ENCODE data around the gene MYO9B. TPM values are rescaled to one million over a fixed set of nuclear protein-coding genes. Genes with fewer than 3 reads are reported as not detected.

The MYO9B gene
- total and polyA plus RNA-seq, 2 of the 13 experiments (the other 11 are each of a cell fraction or from before 2014, with no cell fraction given), result 18.0 to 18.3 TPM

DNA sequence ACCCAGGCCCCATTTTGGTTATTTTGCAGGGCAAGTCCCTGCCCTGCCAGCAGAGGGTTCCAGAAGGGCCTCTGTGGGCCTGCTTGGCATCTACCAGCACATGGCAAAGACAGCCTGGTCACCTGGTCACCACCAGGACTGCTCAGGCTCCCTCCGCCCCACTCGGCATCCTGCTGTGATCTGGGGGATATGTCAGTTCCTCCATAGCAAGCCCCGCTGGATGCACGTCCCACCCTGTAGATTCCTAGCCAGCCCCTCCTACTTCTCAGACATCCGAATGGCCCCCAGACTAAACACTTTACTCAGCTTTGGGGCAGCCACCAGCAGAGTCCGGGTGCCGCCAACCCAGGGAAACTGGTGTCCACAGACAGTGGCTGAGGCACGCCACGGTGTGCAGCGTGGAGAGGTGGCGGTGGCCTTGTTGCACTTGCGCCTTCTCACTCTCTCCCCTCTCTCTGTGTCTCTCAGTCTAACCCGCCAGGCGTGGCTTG lies 107.7 kb downstream of the MYO9B start (continued):
- TF ChIP-seq TCF7L2 (IDR thresholded peaks at IDR 0.05; ENCODE audit: low read depth, low read length), result no peak
- no peak for TF ChIP-seq KDM5B (CRISPR knock-in tag; IDR thresholded peaks at IDR 0.05; ENCODE audit: borderline replicate concordance)
- TF ChIP-seq SMAD3 (CRISPR knock-in tag; IDR thresholded peaks at IDR 0.05), result no peak
- TF ChIP-seq AGO2 (optimal IDR thresholded peaks at IDR 0.05; ENCODE audit: low read depth, low read length), result no peak
- TF ChIP-seq KDM1A (CRISPR knock-in tag; IDR thresholded peaks at IDR 0.05), result no peak
- TF ChIP-seq ZBTB7B (CRISPR knock-in tag; IDR thresholded peaks at IDR 0.05), result no peak
- TF ChIP-seq SIN3B (IDR thresholded peaks at IDR 0.05; ENCODE audit: low read length), result no peak
- TF ChIP-seq MXD4 (CRISPR knock-in tag; IDR thresholded peaks at IDR 0.05), result no peak
- TF ChIP-seq, protein P1, sequence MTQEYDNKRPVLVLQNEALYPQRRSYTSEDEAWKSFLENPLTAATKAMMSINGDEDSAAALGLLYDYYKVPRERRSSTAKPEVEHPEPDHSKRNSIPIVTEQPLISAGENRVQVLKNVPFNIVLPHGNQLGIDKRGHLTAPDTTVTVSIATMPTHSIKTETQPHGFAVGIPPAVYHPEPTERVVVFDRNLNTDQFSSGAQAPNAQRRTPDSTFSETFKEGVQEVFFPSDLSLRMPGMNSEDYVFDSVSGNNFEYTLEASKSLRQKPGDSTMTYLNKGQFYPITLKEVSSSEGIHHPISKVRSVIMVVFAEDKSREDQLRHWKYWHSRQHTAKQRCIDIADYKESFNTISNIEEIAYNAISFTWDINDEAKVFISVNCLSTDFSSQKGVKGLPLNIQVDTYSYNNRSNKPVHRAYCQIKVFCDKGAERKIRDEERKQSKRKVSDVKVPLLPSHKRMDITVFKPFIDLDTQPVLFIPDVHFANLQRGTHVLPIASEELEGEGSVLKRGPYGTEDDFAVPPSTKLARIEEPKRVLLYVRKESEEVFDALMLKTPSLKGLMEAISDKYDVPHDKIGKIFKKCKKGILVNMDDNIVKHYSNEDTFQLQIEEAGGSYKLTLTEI (CRISPR knock-in tag; conservative IDR thresholded peaks at IDR 0.05), result no peak
- no peak for TF ChIP-seq SIX1 (CRISPR knock-in tag; IDR thresholded peaks at IDR 0.05; ENCODE audit: borderline replicate concordance)
- TF ChIP-seq, protein P2, sequence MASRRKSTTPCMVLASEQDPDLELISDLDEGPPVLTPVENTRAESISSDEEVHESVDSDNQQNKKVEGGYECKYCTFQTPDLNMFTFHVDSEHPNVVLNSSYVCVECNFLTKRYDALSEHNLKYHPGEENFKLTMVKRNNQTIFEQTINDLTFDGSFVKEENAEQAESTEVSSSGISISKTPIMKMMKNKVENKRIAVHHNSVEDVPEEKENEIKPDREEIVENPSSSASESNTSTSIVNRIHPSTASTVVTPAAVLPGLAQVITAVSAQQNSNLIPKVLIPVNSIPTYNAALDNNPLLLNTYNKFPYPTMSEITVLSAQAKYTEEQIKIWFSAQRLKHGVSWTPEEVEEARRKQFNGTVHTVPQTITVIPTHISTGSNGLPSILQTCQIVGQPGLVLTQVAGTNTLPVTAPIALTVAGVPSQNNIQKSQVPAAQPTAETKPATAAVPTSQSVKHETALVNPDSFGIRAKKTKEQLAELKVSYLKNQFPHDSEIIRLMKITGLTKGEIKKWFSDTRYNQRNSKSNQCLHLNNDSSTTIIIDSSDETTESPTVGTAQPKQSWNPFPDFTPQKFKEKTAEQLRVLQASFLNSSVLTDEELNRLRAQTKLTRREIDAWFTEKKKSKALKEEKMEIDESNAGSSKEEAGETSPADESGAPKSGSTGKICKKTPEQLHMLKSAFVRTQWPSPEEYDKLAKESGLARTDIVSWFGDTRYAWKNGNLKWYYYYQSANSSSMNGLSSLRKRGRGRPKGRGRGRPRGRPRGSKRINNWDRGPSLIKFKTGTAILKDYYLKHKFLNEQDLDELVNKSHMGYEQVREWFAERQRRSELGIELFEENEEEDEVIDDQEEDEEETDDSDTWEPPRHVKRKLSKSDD (CRISPR knock-in tag; IDR thresholded peaks at IDR 0.05; ENCODE audit: low read depth), result no peak
- no peak for TF ChIP-seq ZNF143 (CRISPR knock-in tag; IDR thresholded peaks at IDR 0.05)
